Hepatocyte (in vitro differentiated cells): ENCODE data around the gene GPC3. TPM values are rescaled to one million over a fixed set of nuclear protein-coding genes. Genes with fewer than 3 reads are reported as not detected.

Experiments used
- DNase-seq: peaks from one replicate; pipeline ENCODE4 v3.0.0-alpha.2; 2016; ENCODE audit warnings: low spot score
- H2AFZ ChIP-seq: fragments of 200-600 bp; sonication (generic); 2 replicates; pipeline ENCODE4 v1.6.0; 2016; ENCODE audit warnings: antibody characterized with exemption, mild to moderate bottlenecking
- H3K27ac ChIP-seq: fragments of 200-600 bp; sonication (generic); 2 replicates; pipeline ENCODE4 v1.5.1; 2016; ENCODE audit warnings: mild to moderate bottlenecking
- H3K27me3 ChIP-seq: fragments of 200-600 bp; sonication (generic); 2 replicates; pipeline ENCODE4 v1.6.1; 2016
- H3K36me3 ChIP-seq: fragments of 200-600 bp; sonication (generic); replicated peaks from 2 replicates; pipeline ENCODE4 v1.5.1; 2016; ENCODE audit warnings: low read depth; ENCODE audit not compliant: insufficient read depth
- H3K4me1 ChIP-seq: fragments of 200-600 bp; sonication (generic); 2 replicates; pipeline ENCODE4 v1.5.1; 2016; ENCODE audit warnings: mild to moderate bottlenecking, moderate library complexity; ENCODE audit not compliant: insufficient read depth
- H3K4me2 ChIP-seq: fragments of 200-600 bp; sonication (generic); 2 replicates; pipeline ENCODE4 v1.6.0; 2016
- H3K4me3 ChIP-seq: fragments of 200-600 bp; sonication (generic); 2 replicates; pipeline ENCODE4 v1.5.1; 2016; ENCODE audit warnings: mild to moderate bottlenecking
- H3K79me2 ChIP-seq: fragments of 200-600 bp; sonication (generic); 2 replicates; pipeline ENCODE4 v1.6.0; 2017; ENCODE audit warnings: mild to moderate bottlenecking
- H3K9me2 ChIP-seq: fragments of 200-600 bp; sonication (generic); replicated peaks from 2 replicates; pipeline ENCODE4 v1.6.0; 2017; ENCODE audit warnings: mild to moderate bottlenecking; ENCODE audit not compliant: insufficient read depth
- H3K9me3 ChIP-seq: fragments of 200-600 bp; sonication (generic); 2 replicates; pipeline ENCODE4 v1.5.1; 2016; ENCODE audit warnings: low read depth, mild to moderate bottlenecking
- H4K20me1 ChIP-seq: fragments of 200-600 bp; sonication (generic); 2 replicates; pipeline ENCODE4 v1.6.0; 2016; ENCODE audit warnings: mild to moderate bottlenecking; ENCODE audit not compliant: insufficient read depth, poor library complexity, severe bottlenecking
- EZH2 ChIP-seq: fragments of 200-600 bp; sonication (generic); IDR thresholded peaks from 2 replicates; pipeline ENCODE4 v1.6.1; 2016; ENCODE audit warnings: antibody characterized with exemption, mild to moderate bottlenecking, borderline replicate concordance
- EZH2phosphoT487 ChIP-seq: fragments of 200-600 bp; sonication (generic); IDR thresholded peaks from one replicate; pipeline ENCODE4 v1.6.1; 2018; ENCODE audit warnings: antibody characterized with exemption, mild to moderate bottlenecking, low read depth, moderate library complexity; ENCODE audit not compliant: unreplicated experiment, severe bottlenecking
- WGBS: methylation state at CpG from one replicate; pipeline ENCODE4 v1.1.6; 2016; ENCODE audit warnings: low lambda C conversion rate; ENCODE audit errors: missing lambda C conversion rate; 5-methylcytosine and 5-hydroxymethylcytosine counted together
- polyA plus RNA-seq: library from polyadenylated mRNA; unstranded; fragments of >200 nt; fragmentation: Nextera tagmentation; extraction: Ambion mirVana; gene quantifications from 2 replicates; pipeline ENCODE4 v1.2.1, GENCODE V29; 2016
- total RNA-seq: library from RNA; depleted of rRNA; stranded (reverse); fragments of >200 nt; gene quantifications from 2 replicates; pipeline ENCODE4 v1.2.3, GENCODE V29; 2014
- TF ChIP-seq, protein P1 (sequence below): fragments of 200-600 bp; sonication (generic); IDR thresholded peaks from 2 replicates; pipeline ENCODE4 v1.5.1; 2016; ENCODE audit warnings: antibody characterized with exemption, mild to moderate bottlenecking; ENCODE audit not compliant: poor library complexity

GPC3 gene
- total and polyA plus RNA-seq, 2 experiments from 2014 or later: 789 to 860 TPM

DNA sequence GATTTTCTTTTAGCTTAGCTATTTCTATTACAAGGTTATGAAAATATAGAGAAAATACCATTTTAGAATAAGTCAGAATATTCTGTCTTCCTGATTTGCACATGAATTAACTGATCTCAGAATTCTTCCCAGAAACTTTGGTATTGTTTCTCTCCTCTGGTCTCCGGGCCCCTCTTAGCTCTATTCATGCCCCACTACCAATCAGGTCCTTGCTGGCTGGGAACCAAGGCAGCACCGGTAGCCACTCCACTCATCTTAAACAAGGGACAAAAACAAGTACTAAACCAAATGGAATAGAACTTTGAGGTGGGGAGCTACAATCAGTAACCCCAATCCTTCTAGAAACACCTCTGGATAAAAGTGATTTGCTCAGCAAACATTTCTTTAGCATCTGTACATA, 64.3 kb downstream of the GPC3 start:
- H3K27me3 ChIP-seq: no peaks in the 10 kb centered on the region
- H3K36me3 ChIP-seq: no peaks in the 10 kb centered on the region
- no peak overlapping the region for H2AFZ ChIP-seq
- no peak overlapping the region for H3K27ac ChIP-seq
- no peak for DNase-seq
- WGBS: 69% methylated on average over 2 of the region's 2 CpGs
- H3K4me1 ChIP-seq: no peaks in the 10 kb centered on the region
- no peak overlapping the region for H3K4me3 ChIP-seq
- H3K9me2 ChIP-seq: no peaks in the 10 kb centered on the region
- H3K79me2 ChIP-seq: no peaks in the 10 kb centered on the region
- no peak overlapping the region for H3K4me2 ChIP-seq
- H3K9me3 ChIP-seq: no peaks in the 10 kb centered on the region
- no peak for TF ChIP-seq EZH2phosphoT487
- TF ChIP-seq EZH2: no peak
- TF ChIP-seq, protein P1, sequence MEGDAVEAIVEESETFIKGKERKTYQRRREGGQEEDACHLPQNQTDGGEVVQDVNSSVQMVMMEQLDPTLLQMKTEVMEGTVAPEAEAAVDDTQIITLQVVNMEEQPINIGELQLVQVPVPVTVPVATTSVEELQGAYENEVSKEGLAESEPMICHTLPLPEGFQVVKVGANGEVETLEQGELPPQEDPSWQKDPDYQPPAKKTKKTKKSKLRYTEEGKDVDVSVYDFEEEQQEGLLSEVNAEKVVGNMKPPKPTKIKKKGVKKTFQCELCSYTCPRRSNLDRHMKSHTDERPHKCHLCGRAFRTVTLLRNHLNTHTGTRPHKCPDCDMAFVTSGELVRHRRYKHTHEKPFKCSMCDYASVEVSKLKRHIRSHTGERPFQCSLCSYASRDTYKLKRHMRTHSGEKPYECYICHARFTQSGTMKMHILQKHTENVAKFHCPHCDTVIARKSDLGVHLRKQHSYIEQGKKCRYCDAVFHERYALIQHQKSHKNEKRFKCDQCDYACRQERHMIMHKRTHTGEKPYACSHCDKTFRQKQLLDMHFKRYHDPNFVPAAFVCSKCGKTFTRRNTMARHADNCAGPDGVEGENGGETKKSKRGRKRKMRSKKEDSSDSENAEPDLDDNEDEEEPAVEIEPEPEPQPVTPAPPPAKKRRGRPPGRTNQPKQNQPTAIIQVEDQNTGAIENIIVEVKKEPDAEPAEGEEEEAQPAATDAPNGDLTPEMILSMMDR: no peak
- H4K20me1 ChIP-seq: no peaks in the 10 kb centered on the region

GRCh38 chrX:133918361-133918771, 67.0 kb downstream of the GPC3 start:
- Histone ChIP-seq H3K9me3 (no peaks in the 10 kb centered on the region), H3K9me2 (no peaks in the 10 kb centered on the region), H4K20me1 (no peaks in the 10 kb centered on the region), H3K4me3 (no peak overlapping the region), H3K79me2 (no peaks in the 10 kb centered on the region), H2AFZ (no peak overlapping the region), H3K27me3 (no peaks in the 10 kb centered on the region), H3K27ac (no peak overlapping the region), H3K4me2 (no peak overlapping the region), H3K36me3 (no peaks in the 10 kb centered on the region), H3K4me1 (no peaks in the 10 kb centered on the region)
- 57% methylated on average over 3 of the region's 3 CpGs for WGBS
- no peak for TF ChIP-seq EZH2phosphoT487
- no peak for DNase-seq

DNA sequence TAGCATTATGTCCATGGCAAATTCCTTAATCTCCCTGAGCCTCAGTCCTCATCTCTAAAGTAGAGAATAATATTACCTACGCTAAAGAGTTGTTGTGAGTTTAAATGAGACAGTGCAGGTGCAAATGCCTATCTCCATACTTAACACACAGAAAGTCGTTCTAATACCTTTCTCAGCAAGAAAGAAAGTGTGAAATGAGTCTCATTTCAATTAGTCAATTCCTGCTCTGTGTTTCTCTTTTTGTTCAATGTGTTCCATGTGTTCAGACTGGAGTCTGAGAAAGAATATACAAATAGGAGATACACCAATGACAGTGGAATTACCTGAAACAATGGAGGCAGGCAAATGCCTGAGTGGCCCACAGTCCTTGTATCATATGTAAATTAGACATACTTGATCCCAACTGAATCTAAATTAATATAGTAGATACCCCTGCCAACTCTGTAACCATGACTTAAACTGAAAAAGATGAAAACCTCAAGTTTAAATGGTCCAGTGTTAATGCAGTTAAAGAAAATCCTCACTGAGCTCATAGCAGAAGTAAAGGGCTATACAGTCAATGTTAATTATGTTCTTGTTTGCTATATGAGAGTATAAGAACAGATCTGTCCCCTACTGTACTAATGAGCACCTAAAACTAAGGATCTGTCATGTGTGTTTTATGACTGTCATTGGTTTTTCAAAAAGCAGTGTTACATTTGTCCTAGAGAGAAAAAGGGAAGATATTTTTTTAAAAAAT, 68.2 kb downstream of the GPC3 start:
- Histone ChIP-seq H3K4me1 (no peaks in the 10 kb centered on the region), H4K20me1 (no peaks in the 10 kb centered on the region), H3K9me2 (no peaks in the 10 kb centered on the region), H3K27me3 (no peaks in the 10 kb centered on the region), H3K27ac (no peak overlapping the region), H3K4me2 (no peak overlapping the region), H3K4me3 (no peak overlapping the region), H3K79me2 (no peaks in the 10 kb centered on the region), H2AFZ (no peak overlapping the region), H3K36me3 (no peaks in the 10 kb centered on the region), H3K9me3 (no peaks in the 10 kb centered on the region)
- 66% methylated on average over 2 of the region's 2 CpGs for WGBS
- DNase-seq: no peak
- no peak for TF ChIP-seq EZH2phosphoT487
- TF ChIP-seq, protein P1: no peak
- no peak for TF ChIP-seq EZH2

DNA sequence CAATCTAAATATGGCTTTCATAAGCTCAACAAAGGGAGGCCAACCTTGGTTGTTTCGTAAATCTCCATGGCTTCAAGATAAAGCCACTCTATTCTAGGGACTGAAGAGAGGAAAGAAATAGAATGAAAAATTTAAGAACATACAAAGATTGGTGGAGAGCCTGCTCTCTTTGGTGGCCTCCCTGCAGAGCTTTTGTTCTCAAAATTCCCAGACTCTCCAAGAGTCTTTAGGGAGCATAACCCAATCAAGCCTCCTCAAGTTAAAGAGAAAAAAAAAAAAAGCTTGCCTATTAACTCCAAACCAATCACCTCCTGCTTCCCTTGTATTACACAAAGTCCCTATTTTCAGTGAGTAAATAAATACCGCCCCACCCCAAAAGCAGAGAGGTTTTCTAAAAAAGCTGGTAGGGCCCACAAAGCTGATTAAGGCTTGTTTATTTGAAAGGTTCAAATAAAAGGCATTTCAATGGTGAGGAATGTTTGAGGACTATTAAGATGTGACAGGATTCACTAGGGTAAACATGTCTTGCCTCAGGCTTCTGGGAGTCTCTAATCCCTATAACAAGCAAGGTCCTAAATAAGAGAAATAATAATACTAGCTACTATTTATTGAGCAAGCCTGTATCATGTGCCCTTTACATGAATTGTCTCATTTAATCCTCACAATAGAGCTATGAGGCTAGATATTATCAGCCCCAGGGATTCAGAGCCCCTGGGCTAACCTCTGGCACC, 71.6 kb downstream of the GPC3 start:
- Histone ChIP-seq H3K4me1 (no peaks in the 10 kb centered on the region), H3K79me2 (no peaks in the 10 kb centered on the region), H3K4me3 (no peak overlapping the region), H3K27ac (peak overlapping the region; percentile 48), H3K36me3 (no peaks in the 10 kb centered on the region), H3K9me2 (no peaks in the 10 kb centered on the region), H3K9me3 (no peaks in the 10 kb centered on the region), H4K20me1 (no peaks in the 10 kb centered on the region), H2AFZ (no peak overlapping the region), H3K27me3 (no peaks in the 10 kb centered on the region), H3K4me2 (no peak overlapping the region)
- WGBS: 31% methylated on average over 2 of the region's 2 CpGs
- no peak for TF ChIP-seq EZH2
- TF ChIP-seq, protein P1: no peak
- TF ChIP-seq EZH2phosphoT487: no peak
- no peak for DNase-seq
